NOMO-1 treated with dmso at 0.1 percent for 144 hours (cell line): Measurements from ENCODE around the gene WWOX.

Experiments
- DNase-seq: peaks from one replicate; lab custom pipeline; 2025; ENCODE audit not compliant: unreplicated experiment; lab: John Stamatoyannopoulos, UW

Gene WWOX

GRCh38 chr16:78746718-78747117 lies 647.3 kb downstream of the WWOX start:
- DNase-seq: no peak

- DNase-seq: no peak
Measured at GRCh38 chr16:78748220-78748929, 648.9 kb downstream of the WWOX start.

DNA sequence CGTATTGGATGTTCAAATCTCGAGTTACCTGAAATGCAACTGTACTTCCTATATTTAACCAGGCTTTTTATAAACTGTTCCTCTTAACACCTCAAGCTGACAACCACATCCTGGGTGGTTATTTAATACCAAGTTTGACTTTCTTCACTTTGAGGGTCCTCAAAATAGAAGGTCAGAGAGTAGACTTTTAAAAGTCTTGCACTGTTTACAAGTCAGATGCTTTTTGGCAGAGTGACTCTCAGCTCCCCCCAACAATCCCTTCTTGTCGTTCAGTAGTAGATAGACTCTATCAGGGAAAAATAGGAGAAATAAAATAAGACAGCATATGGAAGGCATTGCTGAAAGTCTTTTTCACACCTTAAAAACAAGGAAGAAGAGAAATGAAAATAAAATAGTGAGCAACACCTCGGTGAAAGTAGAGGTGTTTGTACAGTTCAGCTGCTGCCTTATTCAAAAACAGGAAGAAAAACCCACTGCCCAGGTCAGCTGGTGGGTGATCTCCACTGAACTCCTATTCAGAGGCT lies 650.4 kb downstream of the WWOX start:
- no peak for DNase-seq

DNA sequence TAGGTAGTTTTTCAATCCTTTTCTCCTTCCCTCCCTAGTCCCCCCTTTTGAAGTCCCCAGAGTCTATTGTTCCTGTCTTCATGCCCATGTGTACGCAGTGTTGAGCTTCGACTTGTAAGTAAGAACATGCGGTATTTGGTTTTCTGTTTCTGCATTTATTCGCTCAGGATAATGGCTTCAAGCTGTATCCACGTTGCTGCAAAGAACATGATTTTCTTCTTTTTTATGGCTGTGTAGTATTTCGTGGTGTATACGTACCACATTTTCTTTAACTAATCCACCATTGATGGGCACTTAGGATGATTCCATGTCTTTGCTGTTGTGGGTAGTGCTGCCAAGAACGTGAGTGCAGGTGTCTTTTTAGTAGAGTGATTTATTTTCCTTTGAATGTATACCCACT lies 651.2 kb downstream of the WWOX start:
- DNase-seq: no peak

GRCh38 chr16:78751601-78752000 lies 652.1 kb downstream of the WWOX start:
- no peak for DNase-seq

GRCh38 chr16:78754713-78755112 lies 655.3 kb downstream of the WWOX start:
- DNase-seq: no peak

DNA sequence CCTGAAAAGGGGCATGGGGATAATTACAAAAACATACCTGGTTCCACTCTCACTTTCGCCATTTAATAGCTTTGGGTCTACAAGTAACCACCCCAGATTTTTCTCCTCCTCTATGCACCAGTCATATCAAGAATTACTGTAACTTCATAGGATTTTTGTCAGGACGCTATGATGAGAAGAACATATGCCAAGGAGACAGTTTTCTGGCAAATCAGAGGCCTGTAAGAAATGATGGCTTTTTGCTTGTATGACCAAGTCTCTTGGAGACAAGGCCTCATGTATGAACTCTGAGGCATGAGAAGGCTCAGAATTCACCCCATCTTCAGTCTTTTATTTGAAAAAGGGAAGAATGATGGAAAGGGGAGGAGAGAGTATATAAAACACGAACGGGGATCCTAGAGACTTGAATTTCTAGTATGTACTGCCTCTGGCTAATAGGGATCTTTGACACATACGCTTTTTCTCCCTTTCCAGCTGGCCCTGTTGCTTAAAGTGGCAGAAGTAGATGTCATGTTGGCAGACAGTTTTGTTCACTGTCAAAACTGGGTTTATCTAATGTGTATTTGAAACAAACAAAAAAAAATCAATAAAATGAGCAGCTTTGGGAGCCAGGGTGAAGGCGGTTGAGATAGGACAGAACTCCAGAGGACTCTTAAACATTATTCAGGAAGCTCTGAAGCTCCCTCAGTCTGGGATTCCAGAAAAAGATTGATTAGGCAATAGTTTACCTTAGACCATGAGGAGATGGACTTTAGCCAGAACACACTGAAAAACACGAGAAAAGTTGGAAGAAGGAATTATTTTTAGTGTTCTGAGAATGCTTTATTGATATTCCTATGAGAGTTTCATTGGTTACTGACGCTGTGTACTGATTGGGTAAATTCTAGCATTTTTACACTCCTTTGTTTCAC lies 656.6 kb downstream of the WWOX start:
- DNase-seq: no peak

DNA sequence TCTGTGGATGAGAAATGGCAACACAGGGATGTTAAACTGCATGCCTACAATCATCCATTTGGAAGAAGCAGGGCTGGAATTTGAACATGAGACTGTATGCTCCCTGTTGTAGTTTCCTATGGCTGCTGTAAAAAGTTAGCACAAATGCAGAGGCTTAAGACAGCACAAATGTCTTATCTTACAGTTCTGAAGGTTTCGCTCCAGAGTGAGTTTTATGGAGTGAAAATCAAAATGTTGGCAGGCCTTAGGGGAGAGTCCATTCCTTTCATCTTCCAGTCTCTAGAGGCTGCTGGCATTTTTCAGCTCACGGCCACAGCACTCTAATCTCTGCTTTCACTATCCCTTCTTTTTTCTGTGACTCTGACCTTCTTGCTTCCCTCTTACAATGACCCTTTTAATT lies 660.1 kb downstream of the WWOX start:
- DNase-seq: no peak

GRCh38 chr16:78760611-78761010 lies 661.2 kb downstream of the WWOX start:
- no peak for DNase-seq

DNA sequence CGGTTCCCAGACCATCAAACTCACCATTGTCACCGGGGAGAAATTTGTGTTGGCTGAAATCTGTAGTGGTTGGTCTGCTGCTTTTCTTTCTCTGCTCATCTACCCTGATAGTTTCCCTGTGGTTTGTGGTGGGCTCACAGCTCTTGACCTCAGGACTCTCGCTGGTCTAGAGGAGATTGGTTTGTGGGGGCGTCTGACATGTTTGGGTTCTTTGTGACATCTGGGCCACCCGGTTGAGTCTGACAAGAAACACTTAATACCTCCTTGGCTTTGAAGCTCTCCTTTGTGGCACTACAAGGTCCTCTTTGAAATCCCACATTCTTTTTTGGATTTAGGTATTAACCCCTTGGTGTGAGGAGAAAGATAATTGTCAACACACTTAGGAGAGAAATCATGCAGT lies 662.0 kb downstream of the WWOX start:
- no peak for DNase-seq

- no peak for DNase-seq
Measured at GRCh38 chr16:78762222-78762621, 662.8 kb downstream of the WWOX start.

GRCh38 chr16:78763821-78764440 lies 664.5 kb downstream of the WWOX start:
- no peak for DNase-seq

GRCh38 chr16:78764478-78764877 lies 665.0 kb downstream of the WWOX start:
- DNase-seq: no peak

GRCh38 chr16:78768226-78768625 lies 668.8 kb downstream of the WWOX start:
- no peak for DNase-seq

DNA sequence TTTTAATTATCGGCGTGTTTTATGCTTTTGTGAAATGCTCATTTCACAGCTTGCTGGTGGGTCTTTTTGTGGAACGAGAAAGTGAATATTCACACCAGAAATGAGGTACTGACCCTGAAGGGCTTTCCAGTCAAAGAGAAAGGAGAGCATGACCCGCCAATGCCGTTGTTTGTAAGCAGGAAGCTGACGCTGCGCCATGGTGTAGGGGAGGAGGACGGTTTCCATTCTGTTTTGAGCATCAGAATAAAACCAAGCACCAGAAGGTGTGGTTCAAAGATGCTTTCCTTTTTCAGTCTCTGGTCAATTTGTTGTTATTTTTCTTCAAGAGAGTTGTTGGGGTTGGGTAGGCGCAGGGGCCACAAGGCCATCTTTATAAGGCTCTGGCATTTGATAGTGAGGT lies 669.3 kb downstream of the WWOX start:
- DNase-seq: peak; percentile 12

- peak; percentile 42 for DNase-seq
Measured at GRCh38 chr16:78770353-78771091, 671.1 kb downstream of the WWOX start.

DNA sequence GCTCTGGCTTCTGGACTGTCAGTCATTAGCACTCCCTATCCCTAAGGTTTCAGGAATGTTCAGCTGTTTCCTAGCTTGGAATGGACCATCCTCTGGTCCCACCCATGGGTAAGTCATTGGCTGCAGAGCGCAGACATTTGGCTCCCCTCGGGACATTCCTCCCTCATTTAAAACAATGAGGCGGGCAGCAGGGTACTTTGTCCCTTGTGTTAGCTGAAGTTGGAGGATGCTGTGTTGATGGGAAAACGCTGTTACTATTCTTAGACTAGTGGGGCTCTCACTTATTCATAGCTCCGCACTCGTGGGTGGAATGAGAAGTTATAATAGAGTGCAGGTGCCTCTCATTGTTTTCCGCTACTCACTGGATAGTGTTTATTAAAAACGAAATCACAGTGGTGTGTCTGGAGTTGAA lies 673.8 kb downstream of the WWOX start:
- no peak for DNase-seq

- no peak for DNase-seq
Measured at GRCh38 chr16:78773706-78774105, 674.3 kb downstream of the WWOX start.

GRCh38 chr16:78775161-78775561 lies 675.7 kb downstream of the WWOX start:
- DNase-seq: no peak

DNA sequence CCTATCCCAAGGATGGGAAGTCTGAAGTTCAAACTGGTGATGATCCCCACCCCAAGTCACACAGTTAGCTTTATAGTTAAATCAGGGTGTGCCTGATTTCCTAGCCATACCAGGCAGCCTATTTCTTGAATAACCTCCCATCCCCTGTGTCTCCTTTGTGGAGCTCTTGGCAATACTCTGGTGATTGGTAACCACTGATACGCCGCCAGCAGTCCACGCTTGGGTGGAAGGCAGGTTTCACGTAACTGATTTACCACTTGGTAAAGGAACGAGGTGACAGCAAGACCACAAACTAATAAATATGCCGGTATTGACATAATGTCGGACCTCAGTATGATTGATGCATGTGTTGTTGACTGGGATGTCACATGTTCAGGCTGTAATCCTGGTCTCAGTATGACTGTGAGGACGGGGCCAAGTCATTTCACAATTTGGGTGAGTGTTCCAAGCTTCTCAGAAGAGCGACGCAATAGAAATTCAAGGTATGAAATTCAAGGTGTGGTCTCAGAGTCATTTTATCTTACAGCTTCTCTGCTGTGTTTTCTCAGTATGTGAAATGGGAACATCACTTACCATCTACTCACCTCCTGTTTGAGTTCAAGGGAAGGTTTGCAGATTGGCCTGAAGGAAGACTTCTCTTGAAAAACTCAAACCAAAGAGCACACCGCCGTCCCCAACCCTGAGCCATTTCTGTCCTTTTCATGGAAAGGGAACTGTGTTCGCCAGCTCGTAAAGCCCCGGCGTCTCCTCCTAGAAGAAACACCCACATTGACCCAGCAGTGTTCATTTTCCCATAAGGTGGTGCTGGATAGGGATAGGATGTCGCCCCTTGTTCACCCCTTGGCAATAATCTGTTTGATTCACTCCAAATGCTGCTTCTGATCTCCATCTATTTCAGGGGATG lies 678.9 kb downstream of the WWOX start:
- no peak for DNase-seq
